ENCODE data around the gene ATP6V0B. TPM values are rescaled to one million over a fixed set of nuclear protein-coding genes. Genes with fewer than 3 reads are reported as not detected.

ATP6V0B gene
- total and polyA plus RNA-seq, 10 of the 15 experiments (the other 5 are each of a cell fraction or from before 2014, with no cell fraction given): 65.3 to 250 (median 144) TPM

- WGBS (ENCODE audit: insufficient coverage, insufficient replicate concordance, low lambda C conversion rate, missing lambda C conversion rate): 88% methylated on average over 13 of the region's 13 CpGs
- RAD21 ChIA-PET (ENCODE audit: unreplicated experiment): interaction anchor here (1.7 kb wide), 1 partner anchor 186 kb away, joined by 7 read pairs; no protein-coding TSS in a partner anchor
- Histone ChIP-seq H3K4me3 (no peak overlapping the region), H3K27ac (ENCODE audit: control insufficient read depth, insufficient read depth) (no peak overlapping the region), H3K36me3 (ENCODE audit: control insufficient read depth in 2 of 2, insufficient read depth in 2 of 2, low read length in 1 of 2) (0 out of 4 replicates have a peak, but pooled peaks cover 0 to 4% of the 10 kb centered on the region in 2 experiments), H3K4me2 (ENCODE audit: control insufficient read depth, insufficient read depth) (no peak overlapping the region), H2AFZ (ENCODE audit: control insufficient read depth, low read depth, low read length) (no peak overlapping the region), H3K9ac (ENCODE audit: control insufficient read depth, insufficient read depth, low read length) (no peak overlapping the region), H4K20me1 (ENCODE audit: control insufficient read depth, insufficient read depth) (no peaks in the 10 kb centered on the region), H3K4me1 (ENCODE audit: control insufficient read depth, insufficient read depth, low read length) (peaks cover 10% of the 10 kb centered on the region), H3K9me3 (replicated peaks; ENCODE audit: control insufficient read depth, insufficient read depth, low read length) (no peaks in the 10 kb centered on the region), H3K79me2 (ENCODE audit: control insufficient read depth, insufficient read depth, low read length) (peaks cover 23% of the 10 kb centered on the region), H3K27me3 (replicated peaks in 1 of 2; ENCODE audit: control insufficient read depth in 2 of 2, insufficient read depth in 2 of 2, low read length in 1 of 2) (no peaks in the 10 kb centered on the region)
- intact Hi-C loops (cut with micrococcal nuclease; ENCODE audit: unreplicated experiment): loop anchor here (5.0 kb wide), 2 partner anchors 88 to 242 kb away; partner anchors contain the start of gene ST3GAL3
- POLR2A ChIA-PET: interaction anchor here (1.5 to 3.4 kb wide), 2 partner anchors 25 to 300 kb away, joined by 3 to 18 read pairs; partner anchors contain the start of genes ATP6V0B and KDM4A
- in situ Hi-C loops (cut with MboI): no loop called here
- FAIRE-seq (no peak), ATAC-seq (no peak), DNase-seq (ENCODE audit: low read depth, low spot score) (no peak)
- CTCF ChIA-PET: interaction anchor here (1.2 to 10.4 kb wide), 8 partner anchors 15 to 296 kb away, joined by 3 to 167 read pairs (median 4); partner anchors contain the start of genes ARTN and ATP6V0B
- BruUV-seq (replicated peaks): no TSS peak
- SMC1A ChIA-PET (ENCODE audit: uncharacterized antibody, unreplicated experiment): interaction anchor here (1.2 kb wide), 1 partner anchor 101 kb away, joined by 4 read pairs; no protein-coding TSS in a partner anchor
- TF ChIP-seq ATF3 (IDR thresholded peaks at IDR 0.05; ENCODE audit: borderline replicate concordance, extremely low read depth, low read depth, low read length): no peak
- TF ChIP-seq YBX1 (IDR thresholded peaks at IDR 0.05): no peak
- TF ChIP-seq ZBTB33 (IDR thresholded peaks at IDR 0.05): no peak
- TF ChIP-seq E2F4 (IDR thresholded peaks at IDR 0.05; ENCODE audit: low read depth, low read length): no peak
- no peak for TF ChIP-seq CTCF (IDR thresholded peaks at IDR 0.05 in 2 of 3, conservative IDR thresholded peaks at IDR 0.05 in 1 of 3; ENCODE audit: control insufficient read depth in 2 of 3, extremely low read depth in 1 of 3, insufficient read depth in 1 of 3, low read depth in 3 of 3, low read length in 3 of 3)
- TF ChIP-seq MYB (IDR thresholded peaks at IDR 0.05; ENCODE audit: borderline replicate concordance, low read depth, low read length): no peak
- no peak for TF ChIP-seq PBX3 (IDR thresholded peaks at IDR 0.05; ENCODE audit: insufficient replicate concordance, low read depth, low read length)
- no peak for TF ChIP-seq POLR2AphosphoS5 (IDR thresholded peaks at IDR 0.05; ENCODE audit: low read length)
- no peak for TF ChIP-seq SKIL (IDR thresholded peaks at IDR 0.05; ENCODE audit: low read depth, poor library complexity, severe bottlenecking)
Observed at GRCh38 chr1:43949678-43950077, 25.1 kb upstream of the ATP6V0B start.

Data from GM12878 (cell line).